Hepatocyte (in vitro differentiated cells): ENCODE data around the gene SRBD1.

Experiments
- CTCF ChIP-seq: fragments of 200-600 bp; sonication (generic); IDR thresholded peaks from 2 replicates; pipeline ENCODE4 v1.5.1; 2016; ENCODE audit warnings: antibody characterized with exemption, mild to moderate bottlenecking; ENCODE audit not compliant: poor library complexity
- EZH2 ChIP-seq: fragments of 200-600 bp; sonication (generic); IDR thresholded peaks from 2 replicates; pipeline ENCODE4 v1.6.1; 2016; ENCODE audit warnings: antibody characterized with exemption, mild to moderate bottlenecking, borderline replicate concordance
- EZH2phosphoT487 ChIP-seq: fragments of 200-600 bp; sonication (generic); IDR thresholded peaks from one replicate; pipeline ENCODE4 v1.6.1; 2018; ENCODE audit warnings: antibody characterized with exemption, mild to moderate bottlenecking, low read depth, moderate library complexity; ENCODE audit not compliant: unreplicated experiment, severe bottlenecking

- no peak for TF ChIP-seq CTCF
- TF ChIP-seq EZH2, result no peak
- TF ChIP-seq EZH2phosphoT487, result no peak
These were observed 39.1 kb upstream of the SRBD1 start for GRCh38 chr2:45649858-45650811.
